Transverse colon (tissue), 4 donors: Measurements from ENCODE around the gene SMAD7. TPM values are rescaled to one million over a fixed set of nuclear protein-coding genes. Genes with fewer than 3 reads are reported as not detected.

Experiments
- DNase-seq: peaks from one replicate; pipeline ENCODE4 v3.0.0-alpha.2; 2019
- H3K27ac ChIP-seq, 4 donors: fragments of 200-600 bp; sonication (generic); 2 replicates each; pipeline ENCODE4 v1.5.1; 2016 to 2018; ENCODE audit warnings: inconsistent platforms in 4 of 4
- H3K27me3 ChIP-seq: fragments of 200-600 bp; sonication (generic); 2 replicates; pipeline ENCODE4 v1.5.1; 2017; ENCODE audit warnings: inconsistent platforms
- H3K36me3 ChIP-seq, 4 donors: fragments of 200-600 bp; sonication (generic); 2 replicates each; pipeline ENCODE4 v1.5.1; 2017 to 2019; ENCODE audit warnings: inconsistent platforms in 4 of 4
- H3K4me1 ChIP-seq, 4 donors: fragments of 200-600 bp; sonication (generic); 2 replicates each; pipeline ENCODE4 v1.5.1; 2017 to 2020; ENCODE audit warnings: inconsistent platforms in 4 of 4
- H3K4me3 ChIP-seq, 4 donors: fragments of 200-600 bp; sonication (generic); 1 replicate in 1 of 4; 2 replicates in 3 of 4; pipeline versions ENCODE4 v1.5.1 to v1.6.1; 2017 to 2019; ENCODE audit warnings: inconsistent platforms in 4 of 4
- H3K9me3 ChIP-seq, 2 donors: fragments of 200-600 bp; sonication (generic); 2 replicates each; pipeline ENCODE4 v1.5.1; 2017 to 2019; ENCODE audit warnings: inconsistent platforms in 2 of 2
- EP300 ChIP-seq: sonication (generic); formaldehyde crosslinking; IDR thresholded peaks from one replicate; pipeline ENCODE4 v1.6.1; 2017; ENCODE audit warnings: antibody characterized with exemption, low read depth
- POLR2A ChIP-seq: fragments of 450-650 bp; IDR thresholded peaks from one replicate; pipeline ENCODE4 v1.6.1; 2016; ENCODE audit warnings: antibody characterized with exemption, mild to moderate bottlenecking, moderate library complexity
- POLR2AphosphoS5 ChIP-seq, 3 donors: sonication (generic); formaldehyde crosslinking; IDR thresholded peaks; one replicate each; pipeline ENCODE4 v1.6.1; 2016; ENCODE audit warnings: antibody characterized with exemption in 3 of 3
- WGBS, 2 donors: methylation state at CpG; one replicate each; pipeline ENCODE4 v1.1.5; 2018; ENCODE audit warnings: low coverage in 1 of 2; 5-methylcytosine and 5-hydroxymethylcytosine counted together
- in situ Hi-C, 4 donors: fragments of 200-750 bp; cut with MboI; loops; one replicate each; pipeline versions ENCODE4 v1.15.0 to v1.15.1; 2017; ENCODE audit warnings: low sequenced_read_pairs in 3 of 4, low pct_ligation_motif_present in 1 of 4, low pct_unique_long_range_greater_than_20kb in 1 of 4
- intact Hi-C: fragments of 100-400 bp; cut with DNase I; formaldehyde crosslinking; loops from one replicate; pipeline ENCODE4 v1.15.1; 2023; ENCODE audit warnings: low total_unique reads
- total RNA-seq, 4 donors: library from RNA; depleted of rRNA; stranded (reverse); fragments of >200 nt; gene quantifications; one replicate each; pipeline ENCODE4 v1.1.0, GENCODE V29; 2016
- TF ChIP-seq, protein P1 (sequence below), 5 experiments: fragments of 200-600 bp in 3 of 5; fragments of 450-650 bp in 2 of 5; sonication (generic) in 3 of 5; IDR thresholded peaks; 1 replicate in 2 of 5; 2 replicates in 3 of 5; pipeline ENCODE4 v1.5.1; 2016 to 2017; ENCODE audit warnings: antibody characterized with exemption in 5 of 5, inconsistent platforms in 3 of 5, mild to moderate bottlenecking in 2 of 5, moderate library complexity in 1 of 5

SMAD7 gene
- total RNA-seq, 4 donors from 2014 or later, result 76.0 to 199 (median 77.1) TPM

DNA sequence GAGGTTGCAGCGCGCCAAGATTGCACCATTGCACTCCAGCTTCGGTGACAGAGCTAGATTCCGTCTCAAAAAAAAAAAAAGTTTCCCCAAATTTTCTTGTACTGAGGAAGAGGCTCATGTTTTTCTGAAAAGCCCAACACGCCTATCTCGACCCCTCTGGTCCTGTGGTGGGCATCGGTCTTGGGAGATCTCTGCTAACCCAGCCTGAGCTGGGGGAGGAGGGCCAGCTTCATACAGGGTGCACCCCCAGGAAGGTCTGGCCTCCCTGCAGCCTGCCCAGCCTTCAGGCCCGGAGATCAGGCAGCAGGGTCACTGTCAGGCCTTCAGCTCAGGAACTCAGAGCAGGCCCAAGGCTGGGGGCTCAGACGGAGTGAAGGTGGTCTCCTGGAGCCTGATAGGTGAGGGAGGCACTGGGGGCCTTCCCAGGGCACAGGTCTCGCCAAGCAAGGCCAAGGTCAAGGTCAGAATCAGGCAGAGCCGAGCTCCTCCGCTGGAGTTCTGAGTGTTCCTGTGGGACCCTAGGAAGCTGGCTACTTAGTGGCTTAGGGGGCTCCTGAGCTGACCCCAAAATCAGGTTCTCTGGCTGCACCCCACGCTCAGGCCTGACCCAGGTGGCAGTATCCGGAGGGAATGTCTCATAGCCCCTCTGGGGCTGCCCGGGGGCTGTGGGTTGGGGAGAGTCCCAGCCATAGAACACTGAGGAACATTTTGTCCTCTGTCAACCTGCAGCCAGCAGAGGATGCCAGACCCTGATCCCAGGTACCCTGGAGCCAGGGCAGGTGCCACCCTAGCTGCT is 37.9 kb upstream of the SMAD7 start:
- Histone ChIP-seq H3K9me3 (no peaks in the 10 kb centered on the region), H3K4me1 (peaks cover 0 to 11% (median 4%) of the 10 kb centered on the region in 4 donors), H3K27me3 (no peaks in the 10 kb centered on the region), H3K36me3 (no peaks in the 10 kb centered on the region), H3K4me3 (no peak overlapping the region), H3K27ac (no peak overlapping the region)
- WGBS, 2 donors, result 83 to 87% methylated on average over 6 to 13 of the region's 15 CpGs
- TF ChIP-seq POLR2A, result no peak
- no peak for TF ChIP-seq POLR2AphosphoS5 (IDR thresholded peaks at IDR 0.05)
- no peak for TF ChIP-seq EP300
- TF ChIP-seq, protein P1, sequence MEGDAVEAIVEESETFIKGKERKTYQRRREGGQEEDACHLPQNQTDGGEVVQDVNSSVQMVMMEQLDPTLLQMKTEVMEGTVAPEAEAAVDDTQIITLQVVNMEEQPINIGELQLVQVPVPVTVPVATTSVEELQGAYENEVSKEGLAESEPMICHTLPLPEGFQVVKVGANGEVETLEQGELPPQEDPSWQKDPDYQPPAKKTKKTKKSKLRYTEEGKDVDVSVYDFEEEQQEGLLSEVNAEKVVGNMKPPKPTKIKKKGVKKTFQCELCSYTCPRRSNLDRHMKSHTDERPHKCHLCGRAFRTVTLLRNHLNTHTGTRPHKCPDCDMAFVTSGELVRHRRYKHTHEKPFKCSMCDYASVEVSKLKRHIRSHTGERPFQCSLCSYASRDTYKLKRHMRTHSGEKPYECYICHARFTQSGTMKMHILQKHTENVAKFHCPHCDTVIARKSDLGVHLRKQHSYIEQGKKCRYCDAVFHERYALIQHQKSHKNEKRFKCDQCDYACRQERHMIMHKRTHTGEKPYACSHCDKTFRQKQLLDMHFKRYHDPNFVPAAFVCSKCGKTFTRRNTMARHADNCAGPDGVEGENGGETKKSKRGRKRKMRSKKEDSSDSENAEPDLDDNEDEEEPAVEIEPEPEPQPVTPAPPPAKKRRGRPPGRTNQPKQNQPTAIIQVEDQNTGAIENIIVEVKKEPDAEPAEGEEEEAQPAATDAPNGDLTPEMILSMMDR (IDR thresholded peaks at IDR 0.05), result no peak
- in situ Hi-C loops, result no loop called here
- no peak for DNase-seq
- intact Hi-C loops, result no loop called here

DNA sequence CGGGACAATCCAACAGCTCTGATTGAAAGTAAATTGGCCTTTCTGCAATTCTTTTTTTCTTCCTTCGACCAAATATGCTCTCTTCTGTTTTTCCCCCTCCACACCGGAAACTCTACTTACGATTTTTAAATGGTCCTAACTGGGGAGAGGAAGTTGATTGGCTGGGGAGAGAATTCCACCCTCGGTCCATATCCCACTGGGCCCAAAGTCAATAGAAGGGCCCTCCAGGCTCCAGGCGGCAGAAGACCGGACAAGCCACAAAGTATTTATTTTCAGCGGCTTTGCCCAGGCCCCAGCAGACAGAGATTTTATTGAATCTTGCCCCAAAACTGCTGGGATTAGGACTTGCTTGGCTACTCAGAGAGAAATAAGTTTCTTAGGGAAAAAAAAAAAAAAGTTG is 37.1 kb upstream of the SMAD7 start:
- in situ Hi-C loops, result no loop called here
- WGBS, 2 donors, result 88 to 91% methylated on average over 8 of the region's 8 CpGs
- no peak for TF ChIP-seq POLR2A
- no peak for TF ChIP-seq EP300
- TF ChIP-seq, protein P1 (IDR thresholded peaks at IDR 0.05), result no peak
- no peak for TF ChIP-seq POLR2AphosphoS5 (IDR thresholded peaks at IDR 0.05)

DNA sequence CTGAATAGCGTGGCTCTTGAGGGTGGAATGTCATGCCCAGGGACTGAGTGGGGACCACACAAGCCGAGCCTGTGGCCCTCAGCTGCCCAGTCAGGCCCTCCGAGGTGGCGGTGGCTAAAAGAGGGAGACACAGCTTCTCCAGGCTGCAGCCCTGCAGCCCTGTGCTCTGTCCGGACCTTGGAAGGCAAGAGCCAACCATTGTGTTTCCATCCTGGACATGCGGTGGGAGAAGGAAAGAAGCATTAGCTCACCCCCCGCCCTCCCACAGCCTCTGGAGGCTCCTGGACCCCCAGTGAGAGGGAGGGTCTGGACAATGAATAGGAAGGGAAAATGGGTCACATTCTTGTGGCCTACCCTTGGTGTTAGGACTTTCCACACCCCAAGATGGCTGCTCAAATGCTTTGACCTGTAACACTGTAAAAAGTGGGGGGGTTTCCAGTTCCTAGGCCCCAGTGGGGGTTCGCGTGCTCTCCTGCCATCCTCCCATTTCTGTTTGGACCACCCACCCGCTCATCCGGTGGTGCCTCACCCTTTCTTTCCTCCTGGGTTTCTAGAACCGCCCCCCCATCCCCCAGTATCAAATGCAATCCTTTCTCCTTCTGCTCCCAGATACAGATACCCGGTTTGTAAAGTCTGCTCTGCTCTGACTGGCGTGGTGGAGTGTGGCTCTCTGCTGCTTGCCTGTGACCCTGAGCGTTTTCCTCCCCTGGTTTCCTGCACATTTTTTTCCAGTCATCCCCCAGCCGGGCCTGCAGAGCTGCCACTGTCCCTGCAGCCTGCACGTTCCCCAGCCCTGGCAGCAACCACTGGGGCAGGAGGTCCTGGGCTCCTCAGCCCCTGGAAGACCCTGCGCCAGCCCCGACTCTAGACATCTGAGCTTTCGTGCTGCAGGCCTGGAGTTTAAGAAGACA is 36.3 kb upstream of the SMAD7 start:
- Histone ChIP-seq H3K27ac (no peak overlapping the region), H3K4me3 (no peak overlapping the region), H3K4me1 (no peaks in the 10 kb centered on the region), H3K9me3 (no peaks in the 10 kb centered on the region), H3K36me3 (no peaks in the 10 kb centered on the region), H3K27me3 (no peaks in the 10 kb centered on the region)
- in situ Hi-C loops, result no loop called here
- 87 to 89% methylated on average over 8 to 20 of the region's 20 CpGs for WGBS, 2 donors
- DNase-seq, result no peak
- intact Hi-C loops, result no loop called here
- TF ChIP-seq POLR2A (no peak), EP300 (no peak), POLR2AphosphoS5 (IDR thresholded peaks at IDR 0.05) (no peak)
- TF ChIP-seq, protein P1 (IDR thresholded peaks at IDR 0.05), result no peak

More for the DNA sequence above, 37.1 kb upstream of the SMAD7 start:
- peaks cover 0 to 5% (median under 1%) of the 10 kb centered on the region in 4 donors for H3K4me1 ChIP-seq
- no peak for DNase-seq
- no peak overlapping the region for H3K27ac ChIP-seq
- H3K9me3 ChIP-seq, result no peaks in the 10 kb centered on the region
- intact Hi-C loops, result no loop called here
- H3K4me3 ChIP-seq, result no peak overlapping the region
- H3K27me3 ChIP-seq, result no peaks in the 10 kb centered on the region
- no peaks in the 10 kb centered on the region for H3K36me3 ChIP-seq

GRCh38 chr18:48985161-48985560 is 34.4 kb upstream of the SMAD7 start:
- intact Hi-C loops, result no loop called here
- Histone ChIP-seq H3K36me3 (no peaks in the 10 kb centered on the region), H3K4me3 (no peak overlapping the region), H3K27ac (no peak overlapping the region), H3K9me3 (no peaks in the 10 kb centered on the region), H3K4me1 (peaks cover 0 to 3% (median 0%) of the 10 kb centered on the region in 4 donors), H3K27me3 (no peaks in the 10 kb centered on the region)
- 80 to 81% methylated on average over 3 of the region's 3 CpGs for WGBS, 2 donors
- in situ Hi-C loops, result no loop called here
- TF ChIP-seq POLR2AphosphoS5 (IDR thresholded peaks at IDR 0.05) (no peak), EP300 (no peak), POLR2A (no peak)
- TF ChIP-seq, protein P1 (IDR thresholded peaks at IDR 0.05), result no peak
- DNase-seq, result no peak
